ENCODE results near the gene NIP7.
"Not testable (repeated sequence)": the region's sequence is repeated elsewhere in the genome, so short reads cannot be mapped to it uniquely, and the experiment has no call there.

- not testable (repeated sequence) for TF ChIP-seq POLR2A, CTCF (IDR thresholded peaks at IDR 0.05)
Measured at GRCh38 chr16:69360070-69360469, 20.5 kb downstream of the NIP7 start.

All from testis (tissue), 2 donors.